Daoy (cell line): ENCODE results near the gene CD40. TPM values are rescaled to one million over a fixed set of nuclear protein-coding genes. Genes with fewer than 3 reads are reported as not detected.
"Not testable (repeated sequence)": the region's sequence is repeated elsewhere in the genome, so short reads cannot be mapped to it uniquely, and the experiment has no call there.

Source experiments
- DNase-seq: peaks from one replicate; pipeline ENCODE4 v3.0.0-alpha.2; 2015; ENCODE audit warnings: low read depth
- total RNA-seq: library from RNA; depleted of rRNA; stranded (reverse); fragments of >200 nt; shearing (Covaris generic); gene quantifications from 2 replicates; pipeline ENCODE4 v1.2.3, GENCODE V29; 2014

The CD40 gene
- total RNA-seq, 1 experiment from 2014 or later = 0.06 TPM

GRCh38 chr20:46093531-46093930 is 24.6 kb upstream of the CD40 start:
- DNase-seq = no peak

- DNase-seq = peak; percentile 22
Measured at GRCh38 chr20:46099491-46100287, 18.4 kb upstream of the CD40 start.

- DNase-seq = not testable (repeated sequence)
Measured at GRCh38 chr20:46100444-46100843, 17.7 kb upstream of the CD40 start.

DNA sequence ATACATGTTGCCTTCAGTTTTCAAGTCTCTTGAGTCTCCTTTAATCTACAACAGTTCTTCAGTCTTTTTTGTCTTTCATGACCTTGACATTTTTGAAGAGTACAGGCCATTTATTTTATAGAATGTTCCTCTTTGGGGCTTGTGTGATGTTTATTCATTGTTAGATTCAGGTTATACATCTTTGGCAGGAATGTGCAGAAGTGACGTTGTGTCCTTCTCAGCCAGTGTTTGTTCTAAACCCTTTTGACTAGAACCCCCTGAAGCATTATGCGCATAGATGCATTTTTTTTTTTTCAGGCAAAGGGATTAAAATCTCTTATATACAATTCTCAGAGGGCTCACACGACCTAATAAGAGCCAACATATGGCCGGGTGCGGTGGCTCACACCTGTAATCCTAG is 17.1 kb upstream of the CD40 start:
- DNase-seq = no peak

DNA sequence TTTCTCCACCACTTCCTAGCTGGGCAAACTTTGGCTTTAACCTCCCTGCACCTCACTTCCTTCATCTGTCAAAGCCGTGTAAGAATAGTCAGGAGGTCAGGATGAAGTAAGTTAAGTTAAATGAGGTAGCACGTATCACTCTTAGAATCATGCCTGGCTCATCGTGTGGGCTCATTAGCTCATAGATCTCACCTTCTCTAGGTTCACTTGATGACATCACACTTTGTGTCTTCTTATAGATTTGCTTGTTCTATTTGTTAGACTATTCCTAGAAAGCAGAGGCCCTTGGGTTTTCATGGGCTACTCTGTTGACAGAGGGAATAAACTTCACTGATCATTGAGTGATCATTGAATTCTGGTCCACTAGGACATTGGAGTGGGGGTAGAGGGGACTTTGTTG is 16.2 kb upstream of the CD40 start:
- no peak for DNase-seq

- no peak for DNase-seq
Measured at GRCh38 chr20:46102940-46103339, 15.2 kb upstream of the CD40 start.

DNA sequence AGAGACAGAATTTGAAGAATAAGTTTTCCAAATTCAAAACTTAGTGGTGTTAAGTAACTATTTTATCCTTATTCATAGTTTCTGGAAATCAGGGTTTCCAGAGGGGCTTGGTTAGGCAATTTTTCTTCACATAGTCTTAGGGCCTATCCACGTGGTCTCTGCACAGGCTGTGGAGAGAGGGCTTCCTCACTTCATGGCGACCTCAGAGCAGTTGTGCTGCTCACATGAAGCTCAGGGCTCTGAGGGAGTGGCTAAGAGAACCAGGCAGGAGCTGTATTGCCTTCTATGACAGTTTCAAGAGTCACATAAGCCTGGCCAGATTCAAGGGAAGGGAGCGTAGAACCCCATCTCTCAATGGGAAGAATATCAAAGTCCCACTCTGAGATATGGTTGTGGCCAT is 13.9 kb upstream of the CD40 start:
- DNase-seq = no peak

DNA sequence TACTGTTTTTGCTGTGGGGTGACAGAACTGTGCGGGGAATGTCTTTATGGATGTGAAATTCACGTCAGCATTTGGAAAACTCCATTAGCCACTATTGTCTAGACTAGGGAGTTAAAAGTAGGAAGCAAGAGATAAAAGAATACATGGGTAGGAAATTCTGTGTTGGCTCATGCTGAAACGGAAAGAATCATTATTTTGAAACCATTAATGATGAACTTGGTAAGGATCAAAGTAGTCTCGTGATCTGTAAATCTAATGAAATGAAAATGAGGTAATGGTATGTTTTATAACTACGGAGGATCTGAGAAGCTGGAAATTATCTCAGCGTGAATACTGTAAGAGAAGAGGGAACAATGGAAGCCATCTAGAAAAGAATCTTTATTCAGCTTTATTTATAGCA is 11.1 kb upstream of the CD40 start:
- no peak for DNase-seq

DNA sequence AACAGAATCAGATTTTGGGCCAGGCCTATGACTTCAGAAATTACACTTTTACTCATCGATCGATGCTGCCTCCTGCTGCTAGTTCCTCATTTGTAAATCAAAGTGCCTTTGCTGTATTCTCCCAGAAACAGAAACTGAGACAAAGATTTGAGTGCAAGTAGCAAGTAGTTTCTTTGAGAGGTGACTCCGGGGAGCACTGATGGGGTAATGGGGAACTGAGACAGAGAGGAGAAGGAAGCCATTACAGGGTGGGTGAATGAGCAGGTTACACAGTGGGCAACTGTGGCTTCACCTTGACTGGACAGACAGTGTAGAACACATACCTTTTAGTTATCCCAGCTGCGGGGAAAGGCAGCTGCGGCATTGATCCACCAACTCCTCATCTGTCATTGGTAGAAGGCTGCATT is 9.7 kb upstream of the CD40 start:
- no peak for DNase-seq

DNA sequence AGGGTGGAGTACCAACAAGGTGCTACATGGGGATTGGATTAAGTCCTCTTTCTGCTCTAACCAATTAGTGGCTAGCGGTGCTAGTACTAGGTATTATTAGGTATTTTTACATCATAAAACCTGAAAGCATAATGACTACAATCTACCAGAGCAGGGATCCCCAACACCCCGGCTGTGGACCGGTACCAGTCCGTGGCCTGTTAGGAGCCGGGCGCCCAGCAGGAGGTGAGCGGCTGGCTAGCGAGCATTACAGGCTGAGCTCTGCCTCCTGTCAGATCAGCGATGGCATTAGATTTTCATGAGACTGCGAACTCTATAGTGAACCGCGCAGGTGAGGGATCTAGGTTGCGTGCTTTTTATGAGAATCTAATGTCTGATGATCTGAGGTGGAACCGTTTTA is 9.1 kb upstream of the CD40 start:
- DNase-seq = no peak

GRCh38 chr20:46111028-46111835 is 6.9 kb upstream of the CD40 start:
- DNase-seq = peak; percentile 37

DNA sequence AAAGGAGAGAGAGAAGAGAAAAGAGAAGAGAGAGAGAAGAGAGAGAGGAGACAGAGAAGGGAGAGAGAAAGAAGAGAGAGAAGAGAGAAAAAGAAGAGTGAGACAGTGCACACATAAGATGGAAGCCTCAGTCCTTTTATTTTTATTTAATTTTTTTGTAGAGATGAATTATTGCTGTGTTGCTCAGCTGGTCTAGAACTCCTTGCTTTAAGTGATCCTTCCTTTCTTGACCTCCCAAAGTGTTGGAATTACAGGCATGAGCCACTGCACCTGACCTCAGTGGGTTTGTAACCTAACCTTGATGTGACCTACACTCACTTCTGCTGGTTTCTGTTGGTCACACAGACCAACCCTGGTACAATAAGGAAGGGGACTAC is 6.3 kb upstream of the CD40 start:
- DNase-seq = no peak

DNA sequence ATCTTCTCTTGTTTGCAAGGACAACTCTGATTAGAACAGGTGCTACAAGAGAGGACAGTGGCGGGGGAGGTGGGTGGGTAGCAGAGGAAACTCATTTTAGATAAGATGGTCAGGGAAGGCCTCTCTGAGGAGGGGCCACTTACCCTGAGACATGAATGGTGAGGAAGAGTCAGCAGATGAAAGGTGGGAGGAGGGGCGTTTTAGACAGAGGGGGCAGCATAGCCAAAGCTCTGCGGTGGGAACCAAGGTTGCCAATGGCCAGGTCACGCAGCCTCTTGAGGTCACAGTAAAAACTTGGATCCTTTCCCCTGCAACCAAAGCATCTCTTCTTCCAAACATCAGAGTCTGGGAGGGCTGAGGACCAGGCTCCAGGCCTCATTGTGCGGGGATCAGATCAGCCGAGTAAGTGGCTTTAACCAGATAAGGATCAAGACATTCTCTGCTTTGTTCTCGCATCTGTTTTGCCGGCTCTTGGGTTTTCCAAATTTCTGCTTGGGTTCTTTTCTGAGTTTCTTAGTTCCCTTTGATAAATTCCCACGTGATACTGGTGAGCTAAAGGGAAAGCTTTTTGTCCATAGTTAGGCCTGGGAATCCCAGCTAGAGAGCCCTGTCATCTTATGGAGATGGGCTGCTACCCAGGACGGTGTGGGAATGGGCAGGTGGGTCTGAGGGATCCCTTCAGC is 5.5 kb upstream of the CD40 start:
- no peak for DNase-seq

- peak; percentile 45 for DNase-seq
Measured at GRCh38 chr20:46113113-46113470, 5.0 kb upstream of the CD40 start.

DNA sequence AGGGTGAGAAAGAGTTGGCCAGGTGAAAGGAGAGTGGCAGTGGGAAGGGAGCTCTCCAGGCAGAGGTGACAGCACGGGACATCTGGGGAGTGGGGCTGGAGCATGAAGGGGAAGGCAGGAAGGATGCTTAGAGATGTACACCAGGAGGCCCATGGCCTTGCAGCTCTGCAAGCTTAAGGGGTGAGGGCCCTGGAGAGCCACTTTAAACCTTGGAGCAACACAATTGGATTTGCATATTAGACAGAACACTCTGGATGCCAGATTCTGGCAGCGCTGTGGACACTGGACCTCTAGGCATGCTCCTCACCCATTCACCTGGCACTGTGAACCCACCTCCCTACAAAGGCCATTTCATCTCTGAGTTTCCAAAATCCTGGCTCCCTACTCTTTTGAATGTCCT is 3.7 kb upstream of the CD40 start:
- DNase-seq = no peak

DNA sequence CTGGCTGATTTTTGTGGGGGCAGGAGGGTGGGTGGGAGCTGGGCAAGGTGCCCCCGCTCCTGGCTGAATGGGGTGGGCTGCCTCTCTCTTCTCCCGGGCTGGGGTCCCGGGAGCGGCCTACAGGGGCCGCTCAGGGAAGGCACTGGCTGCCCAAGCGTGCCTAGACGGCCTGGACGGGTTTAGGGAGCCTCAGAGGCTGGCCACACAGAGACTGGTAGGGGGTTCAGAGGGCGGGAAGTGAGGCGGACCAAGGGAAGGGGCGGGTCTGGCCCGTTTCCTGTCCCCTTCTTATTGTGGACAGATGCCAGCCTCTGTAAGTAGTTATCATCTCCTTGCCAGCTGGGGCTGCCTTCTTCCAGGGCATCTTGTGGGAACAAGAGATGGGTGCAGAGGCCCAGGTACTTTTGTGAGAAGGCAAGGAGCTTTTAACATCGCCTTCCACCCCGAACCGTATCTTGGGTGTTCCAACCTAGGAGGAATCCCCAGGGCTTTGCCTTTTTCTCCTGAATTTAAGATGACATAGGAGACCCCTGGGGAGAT is 437 bp downstream of the CD40 start:
- DNase-seq = peak; percentile 30

DNA sequence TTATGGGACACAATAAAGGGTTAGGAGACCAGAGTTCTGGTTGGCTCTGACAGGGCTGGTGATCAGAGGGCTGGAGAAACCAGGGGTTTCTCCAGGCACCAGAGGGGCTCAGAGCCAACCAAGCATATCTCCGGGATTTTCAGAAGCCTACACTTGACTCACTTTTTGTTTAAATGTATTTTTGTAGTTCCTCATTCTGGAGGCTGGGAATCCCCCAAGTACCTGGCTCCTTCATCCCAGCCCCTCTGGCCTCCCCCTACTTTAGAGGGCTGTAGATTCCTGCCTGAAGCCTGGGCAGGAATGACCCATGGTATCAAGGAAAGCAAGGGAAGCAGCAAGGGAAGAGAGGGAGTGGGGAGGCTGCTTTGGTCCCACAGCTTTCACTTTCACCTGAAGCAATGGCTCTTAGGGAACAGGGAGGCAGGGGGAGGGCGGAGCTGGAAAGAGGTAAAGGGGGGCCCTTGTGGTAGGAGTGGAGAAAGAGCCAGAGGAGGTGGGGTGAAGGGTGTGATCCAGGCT is 973 bp downstream of the CD40 start:
- no peak for DNase-seq

DNA sequence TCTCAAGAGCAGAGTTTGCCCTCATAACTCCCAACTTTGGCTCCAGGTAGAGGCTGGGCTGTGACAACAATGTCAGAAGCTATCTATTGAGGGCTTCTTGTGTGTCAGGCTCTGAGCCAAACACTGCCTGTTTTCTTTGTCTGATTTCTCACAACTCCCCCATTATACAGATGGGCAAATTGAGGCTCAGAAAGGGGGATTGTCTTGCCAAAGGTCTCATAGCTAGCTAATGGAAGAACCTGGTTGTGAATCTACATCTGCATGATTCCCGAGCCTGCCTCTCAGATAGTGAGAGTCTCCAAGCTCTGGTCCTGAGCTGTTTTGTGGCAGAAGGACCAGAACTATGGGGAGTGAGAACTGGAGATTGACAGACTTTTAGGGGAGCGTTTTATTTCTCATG is 1.4 kb downstream of the CD40 start:
- no peak for DNase-seq

DNA sequence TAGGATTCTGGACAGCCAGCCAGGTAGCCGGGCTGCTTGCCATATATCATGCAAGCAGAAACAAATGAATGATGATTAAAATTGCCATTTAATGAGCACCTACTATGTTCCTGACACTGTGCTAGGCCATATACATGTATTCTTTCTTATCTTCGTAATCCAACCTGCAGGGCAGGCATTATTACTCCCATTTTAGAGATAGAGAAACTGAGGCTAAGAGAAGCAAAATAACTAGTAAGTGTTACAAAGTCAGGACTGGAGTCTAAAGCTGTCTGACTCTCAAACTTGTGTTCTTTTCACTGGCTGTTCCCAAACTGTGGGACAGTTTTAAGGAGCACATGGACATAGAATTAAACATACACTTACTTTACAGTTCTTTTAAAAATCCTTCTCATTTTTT is 2.0 kb downstream of the CD40 start:
- no peak for DNase-seq

GRCh38 chr20:46121184-46121930 is 3.2 kb downstream of the CD40 start:
- DNase-seq = no peak

GRCh38 chr20:46122071-46122470 is 4.0 kb downstream of the CD40 start:
- DNase-seq = peak; percentile 85
